NCI-H1417 (cell line): ENCODE data around the gene SOX13.
"Not testable (repeated sequence)": the region's sequence is repeated elsewhere in the genome, so short reads cannot be mapped to it uniquely, and the experiment has no call there.

Source experiments
- DNase-seq, 3 experiments: peaks; one replicate each; lab custom pipeline; 2025; lab: John Stamatoyannopoulos, UW

SOX13 gene

GRCh38 chr1:204072931-204073836, at the start of gene SOX13:
TSS of gene SOX13 (plus strand) at chr1:204073115. CDS start at chr1:204112916, 39,801 bp downstream.
- DNase-seq, result peak; percentile 87 to 94 (median 93)

- DNase-seq, result no peak
These were observed 46.8 kb upstream of the SOX13 start for GRCh38 chr1:204025917-204026707.

- DNase-seq, result peak in 1 of 3 experiments; percentile 17
These were observed 45.5 kb upstream of the SOX13 start for GRCh38 chr1:204027446-204027845.

GRCh38 chr1:204029016-204029415, 43.9 kb upstream of the SOX13 start:
- DNase-seq, result no peak

GRCh38 chr1:204031098-204031710, 41.7 kb upstream of the SOX13 start:
- DNase-seq, result no peak

- DNase-seq, result no peak
These were observed 40.2 kb upstream of the SOX13 start for GRCh38 chr1:204032642-204033235.

GRCh38 chr1:204033306-204033705, 39.6 kb upstream of the SOX13 start:
- no peak for DNase-seq

- peak in 2 of 3 experiments; percentile 22 to 32 for DNase-seq
These were observed 35.8 kb upstream of the SOX13 start for GRCh38 chr1:204036882-204037655.

- DNase-seq, result peak in 1 of 3 experiments; percentile 48
These were observed 31.6 kb upstream of the SOX13 start for GRCh38 chr1:204041232-204041767.

- peak in 1 of 3 experiments; percentile 22 for DNase-seq
These were observed 31.0 kb upstream of the SOX13 start for GRCh38 chr1:204041803-204042505.

GRCh38 chr1:204042516-204042915, 30.4 kb upstream of the SOX13 start:
- no peak for DNase-seq

- DNase-seq, result no peak
These were observed 29.2 kb upstream of the SOX13 start for GRCh38 chr1:204043680-204044079.

GRCh38 chr1:204044448-204044847, 28.5 kb upstream of the SOX13 start:
- no peak for DNase-seq

- DNase-seq, result no peak
These were observed 27.5 kb upstream of the SOX13 start for GRCh38 chr1:204045430-204045829.

- DNase-seq, result no peak
These were observed 26.6 kb upstream of the SOX13 start for GRCh38 chr1:204046346-204046745.

GRCh38 chr1:204048796-204049195, 24.1 kb upstream of the SOX13 start:
- not testable (repeated sequence) for DNase-seq

GRCh38 chr1:204051258-204051657, 21.7 kb upstream of the SOX13 start:
- DNase-seq, result no peak

GRCh38 chr1:204051718-204052117, 21.2 kb upstream of the SOX13 start:
- no peak for DNase-seq

- DNase-seq, result no peak
These were observed 19.0 kb upstream of the SOX13 start for GRCh38 chr1:204053893-204054292.

GRCh38 chr1:204059970-204060369, 12.9 kb upstream of the SOX13 start:
- DNase-seq, result no peak
